ENCODE results near the gene TRPC6. TPM values are rescaled to one million over a fixed set of nuclear protein-coding genes. Genes with fewer than 3 reads are reported as not detected.
A peak's percentile ranks its signal among the peaks of the same experiment; 100 is the strongest.

The TRPC6 gene
- total RNA-seq, 1 donor from 2014 or later = 5.6 TPM

DNA sequence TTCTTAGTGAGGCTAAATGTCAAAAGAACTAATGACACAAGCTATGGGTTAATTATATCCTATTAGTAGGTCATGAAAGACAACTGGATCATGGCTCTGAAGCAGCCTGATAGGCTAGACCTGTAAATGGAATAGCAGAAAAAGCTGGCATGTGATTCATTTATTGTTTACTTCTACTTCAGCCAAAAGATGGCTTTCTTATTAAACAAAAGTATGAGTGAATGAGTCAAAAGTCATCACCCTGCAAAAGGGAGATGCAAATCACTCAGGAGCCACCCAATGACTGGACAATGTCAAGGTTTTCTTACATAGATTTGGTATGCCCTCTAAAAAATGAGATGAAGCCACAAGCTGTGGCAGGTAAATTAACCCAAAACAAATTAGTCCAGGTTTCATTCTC, 138.0 kb downstream of the TRPC6 start:
- intact Hi-C loops (cut with DNase I) = no loop called here
- no peak for DNase-seq (ENCODE audit: extremely low spot score in 2 of 2)

DNA sequence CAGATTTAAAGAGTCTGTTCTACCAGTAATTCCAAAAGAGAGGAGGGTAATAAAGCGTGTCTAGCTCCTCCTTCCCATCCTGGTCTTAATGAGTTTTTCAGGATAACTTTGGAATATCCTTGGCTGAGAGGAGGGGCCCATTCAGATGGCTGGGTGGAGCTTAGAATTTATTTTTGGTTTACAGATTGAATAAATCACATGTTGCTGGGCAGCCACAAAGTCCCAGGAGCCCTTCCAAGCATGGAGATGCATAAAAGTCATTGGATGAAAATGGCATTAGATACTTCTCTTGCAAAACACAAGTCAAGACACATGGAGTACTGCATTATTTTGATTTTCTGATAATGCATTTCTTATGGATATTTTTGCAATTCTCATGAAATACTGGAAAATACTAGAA, 139.0 kb downstream of the TRPC6 start:
- no peaks in the 10 kb centered on the region for H3K36me3 ChIP-seq
- TF ChIP-seq, protein P1, sequence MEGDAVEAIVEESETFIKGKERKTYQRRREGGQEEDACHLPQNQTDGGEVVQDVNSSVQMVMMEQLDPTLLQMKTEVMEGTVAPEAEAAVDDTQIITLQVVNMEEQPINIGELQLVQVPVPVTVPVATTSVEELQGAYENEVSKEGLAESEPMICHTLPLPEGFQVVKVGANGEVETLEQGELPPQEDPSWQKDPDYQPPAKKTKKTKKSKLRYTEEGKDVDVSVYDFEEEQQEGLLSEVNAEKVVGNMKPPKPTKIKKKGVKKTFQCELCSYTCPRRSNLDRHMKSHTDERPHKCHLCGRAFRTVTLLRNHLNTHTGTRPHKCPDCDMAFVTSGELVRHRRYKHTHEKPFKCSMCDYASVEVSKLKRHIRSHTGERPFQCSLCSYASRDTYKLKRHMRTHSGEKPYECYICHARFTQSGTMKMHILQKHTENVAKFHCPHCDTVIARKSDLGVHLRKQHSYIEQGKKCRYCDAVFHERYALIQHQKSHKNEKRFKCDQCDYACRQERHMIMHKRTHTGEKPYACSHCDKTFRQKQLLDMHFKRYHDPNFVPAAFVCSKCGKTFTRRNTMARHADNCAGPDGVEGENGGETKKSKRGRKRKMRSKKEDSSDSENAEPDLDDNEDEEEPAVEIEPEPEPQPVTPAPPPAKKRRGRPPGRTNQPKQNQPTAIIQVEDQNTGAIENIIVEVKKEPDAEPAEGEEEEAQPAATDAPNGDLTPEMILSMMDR (IDR thresholded peaks at IDR 0.05) = no peak
- TF ChIP-seq POLR2A (IDR thresholded peaks at IDR 0.05) = no peak
- TF ChIP-seq POLR2AphosphoS5 (IDR thresholded peaks at IDR 0.05; ENCODE audit: insufficient read depth in 1 of 2, low read depth in 1 of 2) = no peak
- peak overlapping the region; percentile 19 for H3K27ac ChIP-seq
- no peaks in the 10 kb centered on the region for H3K27me3 ChIP-seq
- intact Hi-C loops (cut with DNase I) = no loop called here
- no peak overlapping the region for H3K4me3 ChIP-seq
- DNase-seq (ENCODE audit: extremely low spot score in 2 of 2) = no peak
- no peaks in the 10 kb centered on the region for H3K9me3 ChIP-seq
- H3K4me1 ChIP-seq = peaks cover 46% of the 10 kb centered on the region

More for the DNA sequence above, 138.0 kb downstream of the TRPC6 start:
- H3K36me3 ChIP-seq = no peaks in the 10 kb centered on the region
- H3K27me3 ChIP-seq = no peaks in the 10 kb centered on the region
- H3K27ac ChIP-seq = peak overlapping the region; percentile 8
- no peaks in the 10 kb centered on the region for H3K9me3 ChIP-seq
- H3K4me1 ChIP-seq = peaks cover 46% of the 10 kb centered on the region
- H3K4me3 ChIP-seq = no peak overlapping the region
- TF ChIP-seq POLR2AphosphoS5 (IDR thresholded peaks at IDR 0.05; ENCODE audit: insufficient read depth in 1 of 2, low read depth in 1 of 2) (no peak), POLR2A (IDR thresholded peaks at IDR 0.05) (no peak)
- TF ChIP-seq, protein P1 (IDR thresholded peaks at IDR 0.05) = no peak

DNA sequence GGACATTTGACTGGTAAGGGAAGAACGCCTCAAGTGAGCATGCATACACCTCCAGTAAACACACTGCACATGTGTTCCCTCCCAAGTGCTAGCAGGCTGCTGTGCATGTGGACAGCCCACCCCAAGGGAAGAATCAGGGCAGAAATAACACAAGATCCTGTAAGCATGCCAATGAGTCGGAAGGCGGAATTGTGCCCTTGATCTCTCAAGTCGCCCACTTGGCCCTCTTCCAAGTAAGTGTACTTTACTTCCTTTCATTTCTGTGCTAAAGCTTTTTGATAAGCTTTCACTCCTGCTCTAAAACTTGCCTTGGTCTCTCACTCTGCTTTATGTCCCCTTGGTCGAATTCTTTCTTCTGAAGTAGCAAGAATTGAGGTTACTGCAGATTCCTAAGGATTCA, 139.6 kb downstream of the TRPC6 start:
- Histone ChIP-seq H3K27me3 (no peaks in the 10 kb centered on the region), H3K4me3 (no peak overlapping the region), H3K27ac (peak overlapping the region; percentile 19), H3K9me3 (no peaks in the 10 kb centered on the region), H3K4me1 (peaks cover 46% of the 10 kb centered on the region), H3K36me3 (no peaks in the 10 kb centered on the region)
- intact Hi-C loops (cut with DNase I) = no loop called here
- no peak for DNase-seq (ENCODE audit: extremely low spot score in 2 of 2)
- TF ChIP-seq POLR2A (IDR thresholded peaks at IDR 0.05) = no peak
- TF ChIP-seq POLR2AphosphoS5 (IDR thresholded peaks at IDR 0.05; ENCODE audit: insufficient read depth in 1 of 2, low read depth in 1 of 2) = no peak
- TF ChIP-seq, protein P1 (IDR thresholded peaks at IDR 0.05) = no peak

DNA sequence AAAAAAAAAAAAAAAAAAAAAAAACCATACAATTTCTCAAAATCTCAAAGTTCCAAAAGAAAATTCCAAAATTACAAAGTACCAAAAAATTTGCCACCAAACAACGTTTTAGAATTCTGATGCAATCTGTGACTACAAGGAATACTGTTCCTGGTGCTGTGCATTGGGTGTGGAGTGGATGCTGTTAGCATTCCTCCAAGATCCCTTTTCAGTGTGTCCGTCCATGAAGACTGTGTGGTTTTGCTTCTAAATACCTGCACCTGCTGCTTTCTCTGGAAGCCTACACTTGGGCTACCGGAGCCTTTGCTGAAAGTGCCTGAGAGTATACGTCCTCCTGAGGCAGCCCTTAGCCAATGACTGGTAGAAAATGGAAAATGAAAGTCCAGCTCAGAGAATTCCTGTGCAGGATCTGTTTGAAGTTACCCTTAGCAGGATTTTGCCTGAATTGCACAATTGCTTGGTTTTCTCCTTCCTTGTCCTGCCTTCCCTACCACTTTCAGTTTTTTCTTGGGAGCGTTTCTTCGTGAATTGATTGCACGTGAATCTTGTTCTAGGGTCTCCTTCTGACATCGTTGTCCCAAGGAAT, 140.8 kb downstream of the TRPC6 start:
- Histone ChIP-seq H3K27me3 (no peaks in the 10 kb centered on the region), H3K4me3 (no peak overlapping the region), H3K36me3 (no peaks in the 10 kb centered on the region), H3K27ac (peak overlapping the region; percentile 1), H3K4me1 (peaks cover 46% of the 10 kb centered on the region), H3K9me3 (no peaks in the 10 kb centered on the region)
- TF ChIP-seq POLR2AphosphoS5 (IDR thresholded peaks at IDR 0.05; ENCODE audit: insufficient read depth in 1 of 2, low read depth in 1 of 2) = no peak
- TF ChIP-seq, protein P1 (IDR thresholded peaks at IDR 0.05) = no peak
- no peak for TF ChIP-seq POLR2A (IDR thresholded peaks at IDR 0.05)
- intact Hi-C loops (cut with DNase I) = no loop called here
- DNase-seq (ENCODE audit: extremely low spot score in 2 of 2) = no peak

GRCh38 chr11:101442171-101442570, 141.6 kb downstream of the TRPC6 start:
- Histone ChIP-seq H3K36me3 (no peaks in the 10 kb centered on the region), H3K27ac (peak overlapping the region; percentile 1), H3K4me3 (no peak overlapping the region), H3K4me1 (peaks cover 46% of the 10 kb centered on the region), H3K9me3 (no peaks in the 10 kb centered on the region), H3K27me3 (no peaks in the 10 kb centered on the region)
- intact Hi-C loops (cut with DNase I) = no loop called here
- DNase-seq (ENCODE audit: extremely low spot score in 2 of 2) = no peak
- TF ChIP-seq, protein P1 (IDR thresholded peaks at IDR 0.05) = no peak
- no peak for TF ChIP-seq POLR2A (IDR thresholded peaks at IDR 0.05)

Data from vagina (tissue), 2 donors.